HG02943 (cell line): ENCODE measurements around the gene ATP8B4.
"Not testable (repeated sequence)": the region's sequence is repeated elsewhere in the genome, so short reads cannot be mapped to it uniquely, and the experiment has no call there.

Experiments
- ATAC-seq: cut with Tn5 transposase; IDR thresholded peaks from one replicate; pipeline ENCODE4 v1.9.1; 2021; ENCODE audit warnings: mild to moderate bottlenecking, low read depth, moderate library complexity; ENCODE audit not compliant: unreplicated experiment

The ATP8B4 gene

GRCh38 chr15:50119063-50120040, at the start of gene ATP8B4:
TSS of gene ATP8B4 (minus strand) at chr15:50119233. CDS start at chr15:50106966, 12,267 bp downstream.
- no peak for ATAC-seq

- no peak for ATAC-seq
These were observed 49.3 kb upstream of the ATP8B4 start for GRCh38 chr15:50168379-50168778.

- ATAC-seq, result no peak
These were observed 48.1 kb upstream of the ATP8B4 start for GRCh38 chr15:50167110-50167509.

- no peak for ATAC-seq
These were observed 47.2 kb upstream of the ATP8B4 start for GRCh38 chr15:50166216-50166615.

- ATAC-seq, result no peak
These were observed 45.4 kb upstream of the ATP8B4 start for GRCh38 chr15:50164458-50164857.

- no peak for ATAC-seq
These were observed 44.8 kb upstream of the ATP8B4 start for GRCh38 chr15:50163719-50164410.

GRCh38 chr15:50162969-50163718, 44.1 kb upstream of the ATP8B4 start:
- no peak for ATAC-seq

GRCh38 chr15:50158236-50158635, 39.2 kb upstream of the ATP8B4 start:
- not testable (repeated sequence) for ATAC-seq

GRCh38 chr15:50151476-50151875, 32.4 kb upstream of the ATP8B4 start:
- no peak for ATAC-seq

GRCh38 chr15:50150851-50151250, 31.8 kb upstream of the ATP8B4 start:
- no peak for ATAC-seq

- no peak for ATAC-seq
These were observed 31.3 kb upstream of the ATP8B4 start for GRCh38 chr15:50150349-50150748.

- ATAC-seq, result no peak
These were observed 30.1 kb upstream of the ATP8B4 start for GRCh38 chr15:50149090-50149489.

- ATAC-seq, result no peak
These were observed 29.4 kb upstream of the ATP8B4 start for GRCh38 chr15:50148362-50148963.

- ATAC-seq, result no peak
These were observed 27.6 kb upstream of the ATP8B4 start for GRCh38 chr15:50146632-50147031.

- no peak for ATAC-seq
These were observed 26.4 kb upstream of the ATP8B4 start for GRCh38 chr15:50145451-50145872.

GRCh38 chr15:50144341-50145120, 25.5 kb upstream of the ATP8B4 start:
- no peak for ATAC-seq

GRCh38 chr15:50143255-50143860, 24.3 kb upstream of the ATP8B4 start:
- ATAC-seq, result no peak

- no peak for ATAC-seq
These were observed 22.8 kb upstream of the ATP8B4 start for GRCh38 chr15:50141856-50142255.

GRCh38 chr15:50140983-50141382, 21.9 kb upstream of the ATP8B4 start:
- ATAC-seq, result no peak
